ENCODE measurements around the gene ZNF511.
A peak's percentile ranks its signal among the peaks of the same experiment; 100 is the strongest.

The ZNF511 gene

GRCh38 chr10:133293810-133294119 lies 14.9 kb upstream of the ZNF511 start:
- no peak for DNase-seq

GRCh38 chr10:133294189-133294588 lies 14.5 kb upstream of the ZNF511 start:
- DNase-seq = no peak

GRCh38 chr10:133295426-133296320 lies 13.0 kb upstream of the ZNF511 start:
- no peak for DNase-seq

- DNase-seq = no peak
Measured at GRCh38 chr10:133297504-133297903, 11.2 kb upstream of the ZNF511 start.

- no peak for DNase-seq
Measured at GRCh38 chr10:133298466-133298865, 10.2 kb upstream of the ZNF511 start.

- DNase-seq = no peak
Measured at GRCh38 chr10:133299224-133299623, 9.5 kb upstream of the ZNF511 start.

- DNase-seq = no peak
Measured at GRCh38 chr10:133299738-133300137, 9.0 kb upstream of the ZNF511 start.

GRCh38 chr10:133302230-133302629 lies 6.5 kb upstream of the ZNF511 start:
- DNase-seq = no peak

- no peak for DNase-seq
Measured at GRCh38 chr10:133303206-133303605, 5.5 kb upstream of the ZNF511 start.

GRCh38 chr10:133306097-133306476 lies 2.6 kb upstream of the ZNF511 start:
- no peak for DNase-seq

- no peak for DNase-seq
Measured at GRCh38 chr10:133306941-133307379, 1.8 kb upstream of the ZNF511 start.

- peak; percentile 55 for DNase-seq
Measured at GRCh38 chr10:133307776-133308420, 816 bp upstream of the ZNF511 start.

- peak; percentile 89 for DNase-seq
Measured at GRCh38 chr10:133309100-133309719, 496 bp downstream of the ZNF511 start.

- DNase-seq = no peak
Measured at GRCh38 chr10:133309720-133310398, 1.1 kb downstream of the ZNF511 start.

- no peak for DNase-seq
Measured at GRCh38 chr10:133310399-133310755, 1.7 kb downstream of the ZNF511 start.

GRCh38 chr10:133310789-133311188 lies 2.1 kb downstream of the ZNF511 start:
- DNase-seq = no peak

- no peak for DNase-seq
Measured at GRCh38 chr10:133311570-133311969, 2.9 kb downstream of the ZNF511 start.

- no peak for DNase-seq
Measured at GRCh38 chr10:133312016-133312768, 3.5 kb downstream of the ZNF511 start.

- no peak for DNase-seq
Measured at GRCh38 chr10:133312769-133313145, 4.0 kb downstream of the ZNF511 start.

GRCh38 chr10:133313192-133313591 lies 4.5 kb downstream of the ZNF511 start:
- no peak for DNase-seq

GRCh38 chr10:133314911-133315310 lies 6.2 kb downstream of the ZNF511 start:
- DNase-seq = no peak

GRCh38 chr10:133315847-133316246 lies 7.1 kb downstream of the ZNF511 start:
- peak; percentile 24 for DNase-seq

- DNase-seq = no peak
Measured at GRCh38 chr10:133316266-133316665, 7.6 kb downstream of the ZNF511 start.

Data from HCEC 1CT (cell line).